OCI-LY1 (cell line): ENCODE measurements around the gene EXD3.
"Not testable (repeated sequence)": the region's sequence is repeated elsewhere in the genome, so short reads cannot be mapped to it uniquely, and the experiment has no call there.

Source experiments
- H2AFZ ChIP-seq: fragments of 200-600 bp; sonication (generic), shearing (Covaris generic); 2 replicates; pipeline ENCODE4 v1.6.0; 2014; ENCODE audit warnings: antibody characterized with exemption, mild to moderate bottlenecking, low read length
- H3F3A ChIP-seq: fragments of 200-600 bp; sonication (generic), shearing (Covaris generic); 2 replicates; pipeline ENCODE4 v1.6.0; 2014; ENCODE audit warnings: mild to moderate bottlenecking, antibody characterized with exemption, low read length, moderate library complexity; ENCODE audit not compliant: insufficient read depth
- H3K27ac ChIP-seq: fragments of 200-600 bp; sonication (generic); 2 replicates; pipeline ENCODE4 v1.5.1; 2014; ENCODE audit warnings: low read length, mixed run types, mild to moderate bottlenecking, low read depth; ENCODE audit not compliant: poor library complexity, severe bottlenecking
- H3K27me3 ChIP-seq: fragments of 200-600 bp; sonication (generic); 2 replicates; pipeline ENCODE4 v1.6.0; 2014; ENCODE audit warnings: antibody characterized with exemption, mild to moderate bottlenecking, low read length, moderate library complexity; ENCODE audit not compliant: insufficient read depth
- H3K36me3 ChIP-seq: fragments of 200-600 bp; sonication (generic); 2 replicates; pipeline ENCODE4 v1.6.1; 2014; ENCODE audit warnings: mild to moderate bottlenecking, antibody characterized with exemption, low read length, moderate library complexity, mixed read lengths; ENCODE audit not compliant: insufficient read depth
- H3K4me1 ChIP-seq: fragments of 200-600 bp; sonication (generic); 2 replicates; pipeline ENCODE4 v1.5.1; 2014; ENCODE audit warnings: mild to moderate bottlenecking, low read length, moderate library complexity; ENCODE audit not compliant: insufficient read depth, severe bottlenecking
- H3K4me2 ChIP-seq: fragments of 200-600 bp; sonication (generic), shearing (Covaris generic); 2 replicates; pipeline ENCODE4 v1.6.1; 2014; ENCODE audit warnings: low read length
- H3K4me3 ChIP-seq: fragments of 200-600 bp; sonication (generic); 2 replicates; pipeline ENCODE4 v1.5.1; 2014; ENCODE audit warnings: low read length, low read depth, mild to moderate bottlenecking, mixed read lengths; ENCODE audit not compliant: poor library complexity, severe bottlenecking
- H3K79me2 ChIP-seq: fragments of 200-600 bp; shearing (Covaris generic); 2 replicates; pipeline ENCODE4 v1.6.1; 2016; ENCODE audit warnings: mixed run types, low read length, mixed read lengths; ENCODE audit not compliant: insufficient read depth
- H3K9ac ChIP-seq: fragments of 200-600 bp; sonication (generic), shearing (Covaris generic); 2 replicates; pipeline ENCODE4 v1.6.1; 2014; ENCODE audit warnings: mild to moderate bottlenecking, low read length, mixed read lengths
- H3K9me2 ChIP-seq: fragments of 200-600 bp; sonication (generic), shearing (Covaris generic); 2 replicates; pipeline ENCODE4 v1.6.1; 2014; ENCODE audit warnings: low read depth, mild to moderate bottlenecking, low read length, mixed read lengths
- H3K9me3 ChIP-seq: fragments of 200-600 bp; shearing (Covaris generic); 2 replicates; pipeline ENCODE4 v1.6.1; 2014; ENCODE audit warnings: low read length, mixed read lengths
- H4K20me1 ChIP-seq: fragments of 200-600 bp; sonication (generic), shearing (Covaris generic); 2 replicates; pipeline ENCODE4 v1.6.0; 2016; ENCODE audit warnings: mild to moderate bottlenecking, low read length; ENCODE audit not compliant: insufficient read depth
- CTCF ChIP-seq: fragments of 200-600 bp; sonication (generic), shearing (Covaris generic); IDR thresholded peaks from 2 replicates; pipeline ENCODE4 v1.5.1; 2017; ENCODE audit warnings: mild to moderate bottlenecking, antibody characterized with exemption, low read length, moderate library complexity, mixed read lengths
- EZH2 ChIP-seq: fragments of 200-600 bp; sonication (generic), shearing (Covaris generic); IDR thresholded peaks from 2 replicates; pipeline ENCODE4 v1.8.0; 2017; ENCODE audit warnings: borderline replicate concordance, mixed run types, mild to moderate bottlenecking, antibody characterized with exemption, low read length, moderate library complexity, mixed read lengths

EXD3 gene

GRCh38 chr9:137411260-137411644 is 11.7 kb downstream of the EXD3 start:
- H3K4me3 ChIP-seq = no peak overlapping the region

GRCh38 chr9:137410891-137411249 is 12.1 kb downstream of the EXD3 start:
- Histone ChIP-seq H3K4me3 (no peak overlapping the region), H3K4me1 (peaks cover 12% of the 10 kb centered on the region), H3K79me2 (no peaks in the 10 kb centered on the region), H3K27me3 (peaks cover 9% of the 10 kb centered on the region; the same call in 1 of the 2 replicates), H2AFZ (no peak overlapping the region), H3K9me2 (no peaks in the 10 kb centered on the region), H3K4me2 (no peak overlapping the region), H4K20me1 (no peaks in the 10 kb centered on the region), H3K36me3 (no peaks in the 10 kb centered on the region), H3K9me3 (no peaks in the 10 kb centered on the region), H3K9ac (no peak overlapping the region), H3K27ac (no peak overlapping the region), H3F3A (no peaks in the 10 kb centered on the region)
- TF ChIP-seq CTCF (no peak), EZH2 (no peak)

More at GRCh38 chr9:137411260-137411644, 11.7 kb downstream of the EXD3 start:
- Histone ChIP-seq H3K79me2 (no peaks in the 10 kb centered on the region), H3K9ac (no peak overlapping the region), H3K27me3 (peaks cover 5% of the 10 kb centered on the region; the same call in 1 of the 2 replicates), H3K4me1 (peaks cover 12% of the 10 kb centered on the region), H3K9me2 (no peaks in the 10 kb centered on the region), H3F3A (no peaks in the 10 kb centered on the region), H3K9me3 (no peaks in the 10 kb centered on the region), H3K36me3 (no peaks in the 10 kb centered on the region), H4K20me1 (no peaks in the 10 kb centered on the region), H2AFZ (no peak overlapping the region), H3K27ac (no peak overlapping the region), H3K4me2 (no peak overlapping the region)
- no peak for TF ChIP-seq EZH2
- TF ChIP-seq CTCF = no peak

DNA sequence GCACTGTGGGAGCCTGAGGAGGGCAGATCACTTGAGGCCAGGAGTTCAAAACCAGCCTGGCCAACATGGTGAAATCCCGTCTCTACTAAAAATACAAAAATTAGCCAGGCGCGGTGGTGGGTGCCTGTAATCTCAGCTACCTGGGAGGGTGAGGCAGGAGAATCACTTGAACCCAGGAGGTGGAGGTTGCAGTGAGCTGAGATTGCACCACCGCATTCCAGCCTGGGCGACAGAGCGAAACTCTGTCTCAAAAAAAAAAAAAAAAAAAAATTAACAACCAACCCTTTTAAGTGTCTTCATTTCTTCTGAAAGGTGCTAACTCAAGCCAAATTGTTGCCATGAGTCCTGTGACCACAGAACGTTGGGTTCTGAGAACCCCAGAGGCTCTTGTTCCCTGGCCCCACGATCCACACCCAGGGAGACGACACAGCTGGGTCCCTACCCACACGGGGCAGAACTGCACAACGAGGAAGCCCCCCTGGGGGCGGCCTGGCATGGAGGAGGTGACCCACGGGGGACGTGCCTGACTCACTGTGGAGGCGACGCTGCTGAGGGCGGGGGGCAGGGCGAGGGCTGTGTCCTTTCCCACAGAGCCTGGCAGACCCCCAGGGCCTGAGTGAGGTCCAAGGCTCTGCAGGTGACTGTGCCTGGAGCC is 12.6 kb downstream of the EXD3 start:
- not testable (repeated sequence) for H3K4me3 ChIP-seq, H3K9me2 ChIP-seq, H3F3A ChIP-seq, H3K79me2 ChIP-seq, H4K20me1 ChIP-seq, H3K36me3 ChIP-seq, H3K9ac ChIP-seq, H3K9me3 ChIP-seq, H2AFZ ChIP-seq, H3K27ac ChIP-seq, H3K4me2 ChIP-seq
- peaks cover 12% of the 10 kb centered on the region for H3K4me1 ChIP-seq
- peaks cover 11% of the 10 kb centered on the region; the same call in 1 of the 2 replicates for H3K27me3 ChIP-seq

DNA sequence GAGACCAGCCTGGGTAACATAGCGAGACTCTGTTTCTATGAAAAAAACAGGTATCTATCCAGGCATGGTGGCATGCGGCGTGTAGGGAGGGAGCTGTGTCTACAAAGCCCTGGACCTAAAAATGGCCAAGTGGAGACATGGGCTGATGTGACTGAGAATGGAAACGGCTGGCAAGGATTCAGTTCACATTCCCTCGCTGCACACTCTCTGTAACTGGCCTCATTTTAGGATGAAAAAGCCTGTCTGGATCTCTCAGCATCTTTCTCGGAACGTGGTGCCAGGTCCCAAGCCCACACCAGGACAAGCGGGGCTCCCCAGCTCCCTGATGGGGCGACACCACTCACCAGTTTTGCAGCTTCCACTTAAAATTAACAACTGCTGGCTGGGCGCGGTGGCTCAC is 13.4 kb downstream of the EXD3 start:
- peaks cover 11% of the 10 kb centered on the region; the same call in 1 of the 2 replicates for H3K27me3 ChIP-seq

More for the DNA sequence above, 13.4 kb downstream of the EXD3 start:
- no peaks in the 10 kb centered on the region for H3K36me3 ChIP-seq
- peaks cover 12% of the 10 kb centered on the region for H3K4me1 ChIP-seq
- no peaks in the 10 kb centered on the region for H3K79me2 ChIP-seq
- H3K9me3 ChIP-seq = no peaks in the 10 kb centered on the region
- H3F3A ChIP-seq = no peaks in the 10 kb centered on the region
- no peak overlapping the region for H3K4me3 ChIP-seq
- TF ChIP-seq EZH2 (no peak), CTCF (no peak)
- no peaks in the 10 kb centered on the region for H4K20me1 ChIP-seq
- H3K27ac ChIP-seq = no peak overlapping the region
- H3K9ac ChIP-seq = no peak overlapping the region
- H2AFZ ChIP-seq = no peak overlapping the region
- no peaks in the 10 kb centered on the region for H3K9me2 ChIP-seq
- H3K4me2 ChIP-seq = no peak overlapping the region
